Gastroesophageal sphincter (tissue), 4 donors: Measurements from ENCODE around the gene HLA-E. TPM values are rescaled to one million over a fixed set of nuclear protein-coding genes. Genes with fewer than 3 reads are reported as not detected.

ENCODE experiments used
- ATAC-seq: fragments of 150-250 bp; one replicate; pipeline ENCODE4 v1.9.1; 2016; ENCODE audit warnings: mild to moderate bottlenecking, moderate library complexity
- H3K27ac ChIP-seq, 4 donors: fragments of 200-600 bp; sonication (generic) in 3 of 4; 1 replicate in 3 of 4; 2 replicates in 1 of 4; pipeline ENCODE4 v1.5.1; 2016 to 2019
- H3K27me3 ChIP-seq: fragments of 200-600 bp; sonication (generic); one replicate; pipeline ENCODE4 v1.5.1; 2019
- H3K36me3 ChIP-seq, 2 donors: fragments of 200-600 bp; sonication (generic); one replicate each; pipeline ENCODE4 v1.5.1; 2019; ENCODE audit warnings: control low read depth in 1 of 2
- H3K4me1 ChIP-seq, 3 donors: fragments of 200-600 bp; sonication (generic); 1 replicate in 2 of 3; 2 replicates in 1 of 3; pipeline ENCODE4 v1.5.1; 2016 to 2019; ENCODE audit warnings: control low read depth in 2 of 3
- H3K4me3 ChIP-seq, 2 donors: fragments of 200-600 bp; sonication (generic); one replicate each; pipeline ENCODE4 v1.5.1; 2019; ENCODE audit warnings: mild to moderate bottlenecking in 1 of 2, moderate library complexity in 1 of 2
- H3K9me3 ChIP-seq, 3 donors: fragments of 200-600 bp; sonication (generic); one replicate each; pipeline ENCODE4 v1.5.1; 2017 to 2019; ENCODE audit warnings: control low read depth in 2 of 3
- CTCF ChIP-seq, 4 experiments: fragments of 200-600 bp in 2 of 4; fragments of 450-650 bp in 2 of 4; sonication (generic) in 1 of 4; IDR thresholded peaks; one replicate each; pipeline ENCODE4 v1.5.1; 2017 to 2019; ENCODE audit warnings: antibody characterized with exemption in 4 of 4, mild to moderate bottlenecking in 2 of 4, moderate library complexity in 2 of 4
- EP300 ChIP-seq: sonication (generic); formaldehyde crosslinking; IDR thresholded peaks from one replicate; pipeline ENCODE4 v1.6.1; 2017; ENCODE audit warnings: antibody characterized with exemption, mild to moderate bottlenecking
- POLR2A ChIP-seq, 2 donors: fragments of 450-650 bp; IDR thresholded peaks; one replicate each; pipeline ENCODE4 v1.6.1; 2017; ENCODE audit warnings: antibody characterized with exemption in 2 of 2, mild to moderate bottlenecking in 2 of 2, moderate library complexity in 1 of 2
- POLR2AphosphoS5 ChIP-seq: sonication (generic); formaldehyde crosslinking; IDR thresholded peaks from one replicate; pipeline ENCODE4 v1.6.1; 2017; ENCODE audit warnings: antibody characterized with exemption
- WGBS, 2 donors: methylation state at CpG; one replicate each; pipeline ENCODE4 v1.1.5; 2018; ENCODE audit warnings: low coverage in 1 of 2; 5-methylcytosine and 5-hydroxymethylcytosine counted together
- total RNA-seq, 4 donors: library from RNA; depleted of rRNA; stranded (reverse); fragments of >200 nt; gene quantifications; one replicate each; pipeline ENCODE4 v1.1.0, GENCODE V29; 2016

Gene HLA-E
- total RNA-seq, 4 donors from 2014 or later, result 259 to 607 (median 482) TPM

GRCh38 chr6:30452736-30453507, 36.4 kb upstream of the HLA-E start:
- no peaks in the 10 kb centered on the region for H3K9me3 ChIP-seq
- H3K36me3 ChIP-seq, result no peaks in the 10 kb centered on the region
- H3K4me1 ChIP-seq, result peaks cover 0 to 24% (median 5%) of the 10 kb centered on the region in 3 donors
- no peak overlapping the region for H3K27ac ChIP-seq
- H3K27me3 ChIP-seq, result peaks cover 94% of the 10 kb centered on the region
- ATAC-seq, result no peak
- no peak overlapping the region for H3K4me3 ChIP-seq
- TF ChIP-seq POLR2A (IDR thresholded peaks at IDR 0.05) (no peak), POLR2AphosphoS5 (no peak)
- 14 to 64% methylated on average over 3 to 4 of the region's 41 CpGs for WGBS, 2 donors

- Histone ChIP-seq H3K27ac (no peak overlapping the region), H3K4me3 (no peak overlapping the region), H3K36me3 (no peaks in the 10 kb centered on the region), H3K9me3 (peaks cover 0 to 1% (median 0%) of the 10 kb centered on the region in 3 donors), H3K4me1 (peaks cover 0 to 24% (median 5%) of the 10 kb centered on the region in 3 donors), H3K27me3 (peaks cover 94% of the 10 kb centered on the region)
- peak; percentile 51 to 79 (median 75) for TF ChIP-seq CTCF (IDR thresholded peaks at IDR 0.05)
- no peak for TF ChIP-seq POLR2AphosphoS5
- no peak for TF ChIP-seq EP300
- 0% methylated on average over 10 of the region's 26 CpGs; no CpG with 5 or more reads in 1 of the 2 donors for WGBS, 2 donors
- ATAC-seq, result peak; percentile 86
These were observed 35.7 kb upstream of the HLA-E start for GRCh38 chr6:30453508-30454116.

GRCh38 chr6:30459145-30459544, 30.2 kb upstream of the HLA-E start:
- TF ChIP-seq POLR2AphosphoS5, result no peak
- TF ChIP-seq EP300, result no peak
- TF ChIP-seq CTCF (IDR thresholded peaks at IDR 0.05), result no peak
- TF ChIP-seq POLR2A (IDR thresholded peaks at IDR 0.05), result no peak
- peaks cover 0 to 12% (median 6%) of the 10 kb centered on the region in 3 donors for H3K4me1 ChIP-seq
- no peak overlapping the region for H3K27ac ChIP-seq
- no peak for ATAC-seq
- no peak overlapping the region for H3K4me3 ChIP-seq
- WGBS, 2 donors, result 67 to 80% methylated on average over 1 of the region's 1 CpG
- H3K36me3 ChIP-seq, result no peaks in the 10 kb centered on the region
- peaks cover 98% of the 10 kb centered on the region for H3K27me3 ChIP-seq
- peaks cover 0 to 14% (median 0%) of the 10 kb centered on the region in 3 donors for H3K9me3 ChIP-seq

- Histone ChIP-seq H3K4me3 (no peak overlapping the region), H3K9me3 (peaks cover 0 to 14% (median 0%) of the 10 kb centered on the region in 3 donors), H3K27ac (no peak overlapping the region), H3K27me3 (peaks cover 100% of the 10 kb centered on the region), H3K4me1 (peaks cover 0 to 22% (median 10%) of the 10 kb centered on the region in 3 donors), H3K36me3 (no peaks in the 10 kb centered on the region)
- TF ChIP-seq EP300 (no peak), CTCF (IDR thresholded peaks at IDR 0.05) (no peak), POLR2AphosphoS5 (no peak), POLR2A (IDR thresholded peaks at IDR 0.05) (no peak)
- WGBS, 2 donors, result 50 to 51% methylated on average over 1 to 3 of the region's 5 CpGs
- ATAC-seq, result no peak
These were observed 28.3 kb upstream of the HLA-E start for GRCh38 chr6:30461055-30461454.

GRCh38 chr6:30462482-30462881, 26.8 kb upstream of the HLA-E start:
- ATAC-seq, result no peak

More at GRCh38 chr6:30462482-30462881, 26.8 kb upstream of the HLA-E start:
- 37 to 43% methylated on average over 5 to 7 of the region's 7 CpGs for WGBS, 2 donors
- Histone ChIP-seq H3K27me3 (peaks cover 99% of the 10 kb centered on the region), H3K4me3 (no peak overlapping the region), H3K36me3 (no peaks in the 10 kb centered on the region), H3K27ac (no peak overlapping the region), H3K4me1 (peaks cover 0 to 34% (median 12%) of the 10 kb centered on the region in 3 donors), H3K9me3 (peaks cover 0 to 14% (median 0%) of the 10 kb centered on the region in 3 donors)
- TF ChIP-seq POLR2AphosphoS5, result no peak
- no peak for TF ChIP-seq CTCF (IDR thresholded peaks at IDR 0.05)
- TF ChIP-seq POLR2A (IDR thresholded peaks at IDR 0.05), result no peak
- TF ChIP-seq EP300, result no peak
